Astrocyte of the cerebellum (primary cell): ENCODE measurements around the gene PDZD8.

ENCODE experiments used
- DNase-seq: peaks from one replicate; pipeline ENCODE4 v3.0.0-alpha.2; 2011; ENCODE audit warnings: low read depth
- H3K4me3 ChIP-seq: 2 replicates; pipeline ENCODE4 v1.5.1; 2011; ENCODE audit warnings: mild to moderate bottlenecking, low read depth, low read length, moderate library complexity
- in situ Hi-C: cut with HindIII; loops from 2 replicates; pipeline ENCODE4 v1.10.0; 2017; ENCODE audit warnings: low sequenced_read_pairs
- TF ChIP-seq, protein P1 (sequence below): IDR thresholded peaks from 2 replicates; pipeline ENCODE4 v1.5.1; 2012; ENCODE audit warnings: low read length, low read depth, moderate library complexity, mild to moderate bottlenecking; ENCODE audit errors: missing control alignments

Gene PDZD8

DNA sequence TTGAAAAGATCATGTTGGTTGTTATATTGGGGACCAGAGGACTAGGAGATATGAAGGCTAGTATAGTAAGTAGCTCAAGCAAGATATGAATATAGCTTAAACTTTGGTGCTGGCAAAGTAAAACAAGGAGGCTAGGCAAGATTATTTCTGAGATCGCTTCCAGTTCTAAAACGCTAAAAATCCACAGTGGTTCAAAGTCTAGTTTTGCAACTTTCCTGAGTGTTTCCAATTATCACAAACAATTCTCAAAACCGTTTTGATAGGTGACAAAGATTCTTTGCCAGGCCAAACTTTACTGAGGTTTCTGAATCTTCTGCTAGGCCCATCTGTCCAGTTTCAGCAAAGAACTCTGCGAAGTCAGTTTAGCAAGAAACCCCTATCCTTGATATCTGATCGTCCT lies 35.3 kb downstream of the PDZD8 start:
- DNase-seq, result no peak
- in situ Hi-C loops, result no loop called here
- no peak overlapping the region for H3K4me3 ChIP-seq
- TF ChIP-seq, protein P1, sequence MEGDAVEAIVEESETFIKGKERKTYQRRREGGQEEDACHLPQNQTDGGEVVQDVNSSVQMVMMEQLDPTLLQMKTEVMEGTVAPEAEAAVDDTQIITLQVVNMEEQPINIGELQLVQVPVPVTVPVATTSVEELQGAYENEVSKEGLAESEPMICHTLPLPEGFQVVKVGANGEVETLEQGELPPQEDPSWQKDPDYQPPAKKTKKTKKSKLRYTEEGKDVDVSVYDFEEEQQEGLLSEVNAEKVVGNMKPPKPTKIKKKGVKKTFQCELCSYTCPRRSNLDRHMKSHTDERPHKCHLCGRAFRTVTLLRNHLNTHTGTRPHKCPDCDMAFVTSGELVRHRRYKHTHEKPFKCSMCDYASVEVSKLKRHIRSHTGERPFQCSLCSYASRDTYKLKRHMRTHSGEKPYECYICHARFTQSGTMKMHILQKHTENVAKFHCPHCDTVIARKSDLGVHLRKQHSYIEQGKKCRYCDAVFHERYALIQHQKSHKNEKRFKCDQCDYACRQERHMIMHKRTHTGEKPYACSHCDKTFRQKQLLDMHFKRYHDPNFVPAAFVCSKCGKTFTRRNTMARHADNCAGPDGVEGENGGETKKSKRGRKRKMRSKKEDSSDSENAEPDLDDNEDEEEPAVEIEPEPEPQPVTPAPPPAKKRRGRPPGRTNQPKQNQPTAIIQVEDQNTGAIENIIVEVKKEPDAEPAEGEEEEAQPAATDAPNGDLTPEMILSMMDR, result no peak

DNA sequence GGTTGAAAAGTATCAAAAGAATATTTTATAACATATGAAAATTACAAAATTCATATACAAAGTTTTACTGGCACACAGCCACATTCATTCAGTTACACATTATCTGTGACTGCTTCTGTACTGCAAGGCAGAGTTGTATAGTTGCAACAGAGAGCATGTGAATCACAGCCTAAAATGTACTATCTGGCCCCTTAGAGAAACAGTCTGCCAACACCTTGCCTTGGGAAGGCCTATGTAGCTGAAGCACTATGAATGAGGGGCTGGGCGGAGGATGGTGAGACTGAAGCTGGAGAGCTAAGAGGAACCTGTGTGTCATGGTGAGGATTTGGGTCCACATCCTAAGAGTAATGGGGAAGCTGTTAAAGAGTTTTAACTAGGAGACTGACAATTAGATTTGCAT lies 35.7 kb downstream of the PDZD8 start:
- H3K4me3 ChIP-seq, result no peak overlapping the region
- TF ChIP-seq, protein P1, result no peak
- in situ Hi-C loops, result no loop called here
- DNase-seq, result no peak

DNA sequence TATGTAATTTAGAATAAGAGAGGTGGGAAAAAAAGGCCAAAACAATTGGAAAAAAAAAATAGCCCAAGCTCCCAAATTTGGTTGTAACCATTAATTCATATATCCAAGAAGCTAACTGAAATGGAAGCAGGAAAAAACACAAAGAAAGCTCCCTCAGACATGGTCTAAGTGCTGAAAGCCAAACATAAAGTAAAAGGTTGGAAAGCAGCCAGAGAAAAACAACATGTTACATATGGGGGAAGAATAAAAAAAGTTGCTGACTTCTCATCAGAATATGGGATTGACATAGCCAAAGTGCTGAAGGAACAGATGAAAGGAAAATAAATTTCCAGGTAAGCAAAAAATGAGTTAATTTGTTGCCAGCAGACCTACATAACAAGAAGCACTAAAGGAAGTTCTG lies 40.3 kb downstream of the PDZD8 start:
- TF ChIP-seq, protein P1, result no peak
- DNase-seq, result no peak
- in situ Hi-C loops, result no loop called here

DNA sequence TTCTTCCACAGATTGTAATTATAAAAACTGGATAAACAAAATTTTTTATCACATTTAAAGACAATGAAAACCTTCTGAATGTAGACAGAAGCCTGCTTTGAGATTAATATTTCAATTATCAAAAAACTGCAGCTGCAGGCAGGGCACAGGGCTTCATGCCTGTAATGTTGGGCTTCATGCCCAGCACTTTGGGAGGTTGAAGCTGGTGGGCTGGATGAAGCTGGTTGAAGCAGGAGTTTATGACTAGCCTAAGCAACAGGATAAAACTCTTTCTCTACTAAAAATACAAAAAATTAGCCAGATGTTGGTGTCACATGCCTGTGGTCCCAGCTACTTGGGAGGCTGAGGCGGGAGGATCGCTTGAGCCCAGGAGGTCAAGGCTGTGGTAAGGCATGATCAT lies 41.2 kb downstream of the PDZD8 start:
- H3K4me3 ChIP-seq, result no peak overlapping the region
- DNase-seq, result no peak
- in situ Hi-C loops, result no loop called here
- TF ChIP-seq, protein P1, result no peak

More for the DNA sequence above, 40.3 kb downstream of the PDZD8 start:
- H3K4me3 ChIP-seq, result no peak overlapping the region

DNA sequence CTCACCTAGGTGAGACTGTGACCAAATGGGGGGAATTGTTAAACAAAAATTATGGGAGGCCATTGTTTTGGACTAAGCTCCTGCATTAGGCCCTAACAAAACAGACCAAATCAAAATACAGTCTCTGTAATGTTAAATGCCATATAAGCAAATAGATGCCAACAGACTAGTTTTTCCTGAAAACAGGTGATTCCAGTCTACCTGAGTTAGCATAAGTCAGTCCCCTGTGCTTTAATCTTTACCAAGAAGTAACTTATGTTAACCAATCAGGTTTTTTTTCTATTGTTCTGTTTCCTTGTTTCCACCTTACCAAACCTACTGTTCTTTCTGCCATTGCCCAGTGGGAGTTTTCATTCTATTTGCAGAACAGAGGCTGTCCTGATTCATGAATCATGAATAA lies 48.0 kb downstream of the PDZD8 start:
- in situ Hi-C loops, result loop anchor here (5.0 kb wide), 1 partner anchor 110 kb away; no protein-coding TSS in a partner anchor
- TF ChIP-seq, protein P1, result no peak
- no peak for DNase-seq
- no peak overlapping the region for H3K4me3 ChIP-seq

DNA sequence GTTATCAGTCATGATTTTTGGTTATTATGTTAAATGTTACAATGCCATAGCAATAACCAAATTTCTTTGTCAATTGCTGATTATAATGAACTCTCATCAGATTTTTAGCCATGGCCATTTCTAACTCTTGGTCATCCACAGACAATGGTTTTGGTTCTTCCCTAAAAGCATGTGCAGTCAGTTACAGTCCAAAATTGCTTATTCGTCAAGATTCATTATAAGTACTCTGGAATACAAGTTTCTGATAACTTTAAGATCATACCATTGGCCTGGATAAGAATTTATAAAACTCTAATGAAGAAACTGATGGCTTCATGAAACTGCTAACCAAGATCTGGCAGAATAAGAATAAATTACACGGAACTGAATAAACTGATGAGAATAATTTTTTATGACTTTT lies 50.9 kb downstream of the PDZD8 start:
- no peak for DNase-seq
- H3K4me3 ChIP-seq, result no peak overlapping the region
- in situ Hi-C loops, result no loop called here
- TF ChIP-seq, protein P1, result no peak

DNA sequence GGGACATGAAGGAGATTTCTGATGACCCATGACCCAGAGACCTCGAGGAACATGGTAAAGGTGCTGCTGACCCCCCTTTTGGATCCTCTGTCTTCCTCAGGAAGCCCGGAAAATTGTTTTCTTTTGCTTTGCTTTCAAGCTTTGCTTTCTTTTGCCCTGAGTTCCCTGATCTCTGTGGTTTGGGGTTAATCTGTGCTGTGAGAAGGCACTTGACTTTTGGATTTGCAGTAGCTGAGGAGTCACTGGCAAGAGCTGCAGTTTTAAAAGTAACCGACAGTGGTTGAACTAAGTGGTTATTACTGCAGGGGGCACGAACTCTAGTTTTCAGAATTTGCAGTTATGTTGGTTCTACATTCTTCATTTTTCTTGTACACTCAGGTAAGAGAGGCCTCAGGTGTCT lies 53.0 kb downstream of the PDZD8 start:
- in situ Hi-C loops, result no loop called here
- TF ChIP-seq, protein P1, result no peak
- DNase-seq, result no peak
- H3K4me3 ChIP-seq, result no peak overlapping the region
